GM19193 (cell line): Measurements from ENCODE around the gene NUMBL.

Experiments used
- POLR2A ChIP-seq: IDR thresholded peaks from 4 replicates; pipeline ENCODE4 v1.6.1; 2011; ENCODE audit not compliant: insufficient read depth, insufficient read length; ENCODE audit errors: extremely low read depth

NUMBL gene

GRCh38 chr19:40690050-40690692 lies at the start of gene NUMBL:
NUMBL (minus strand) TSS chr19:40690651; CDS start chr19:40690483, 168 bp downstream.
- TF ChIP-seq POLR2A, result no peak

DNA sequence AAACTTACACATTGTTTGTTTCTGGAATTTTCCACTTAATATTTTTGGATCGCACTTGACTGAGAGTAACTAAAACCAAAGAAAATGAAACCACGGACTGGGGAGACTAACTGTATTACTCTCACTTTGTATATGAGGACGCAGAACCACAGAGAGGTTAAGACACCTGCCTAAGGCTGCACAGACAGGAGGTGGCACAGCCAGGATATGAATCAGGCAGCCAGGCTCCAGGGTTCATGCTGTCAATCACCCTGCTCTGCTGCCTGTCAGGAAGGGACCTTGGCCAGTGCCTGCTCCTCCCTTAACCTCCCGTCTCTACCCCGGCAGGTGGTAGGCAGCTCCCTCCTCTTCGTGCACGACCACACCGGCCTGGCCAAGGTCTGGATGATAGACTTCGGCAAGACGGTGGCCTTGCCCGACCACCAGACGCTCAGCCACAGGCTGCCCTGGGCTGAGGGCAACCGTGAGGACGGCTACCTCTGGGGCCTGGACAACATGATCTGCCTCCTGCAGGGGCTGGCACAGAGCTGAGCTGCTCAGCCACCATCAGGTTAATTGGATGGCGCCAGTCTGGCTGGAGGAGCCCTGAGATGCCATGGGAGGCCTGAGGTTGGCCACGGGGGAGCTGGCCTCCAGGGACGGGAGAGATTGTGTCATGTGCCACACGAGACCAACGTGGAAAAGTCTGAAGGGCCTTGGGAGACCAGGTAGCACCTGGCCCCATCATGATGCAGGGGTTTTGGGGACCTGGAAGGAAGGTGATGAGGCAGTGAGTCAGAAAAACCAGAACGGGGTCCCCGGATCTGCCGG lies 48.8 kb upstream of the NUMBL start:
- TF ChIP-seq POLR2A, result no peak

DNA sequence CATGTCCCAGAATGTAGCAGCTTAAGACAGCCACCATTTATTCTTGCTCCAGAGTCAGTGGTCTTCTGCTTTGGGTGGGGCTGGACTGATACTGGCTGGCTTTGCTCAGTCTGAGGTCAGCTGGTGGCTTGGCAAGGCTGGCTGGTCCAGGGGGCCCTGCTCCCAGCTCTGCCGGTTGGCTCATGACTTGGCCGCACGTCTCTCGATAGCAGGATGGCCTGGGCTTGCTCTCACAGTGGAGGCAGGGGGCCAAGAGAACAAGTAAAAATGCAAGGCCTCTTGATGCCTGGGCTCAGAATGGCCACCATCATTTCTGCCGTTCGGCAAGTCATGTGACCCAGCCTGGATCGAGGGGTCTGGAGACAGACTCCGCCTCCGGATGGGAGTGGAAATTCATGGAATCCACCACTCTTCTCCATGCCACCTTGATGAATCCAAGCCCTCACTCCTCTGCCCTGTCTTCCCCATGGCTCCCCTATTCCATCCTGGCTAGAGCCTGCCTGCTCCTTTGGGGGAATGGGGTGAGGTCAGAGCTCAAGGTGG lies 46.7 kb upstream of the NUMBL start:
- TF ChIP-seq POLR2A, result no peak

GRCh38 chr19:40736661-40737060 lies 46.2 kb upstream of the NUMBL start:
- no peak for TF ChIP-seq POLR2A

DNA sequence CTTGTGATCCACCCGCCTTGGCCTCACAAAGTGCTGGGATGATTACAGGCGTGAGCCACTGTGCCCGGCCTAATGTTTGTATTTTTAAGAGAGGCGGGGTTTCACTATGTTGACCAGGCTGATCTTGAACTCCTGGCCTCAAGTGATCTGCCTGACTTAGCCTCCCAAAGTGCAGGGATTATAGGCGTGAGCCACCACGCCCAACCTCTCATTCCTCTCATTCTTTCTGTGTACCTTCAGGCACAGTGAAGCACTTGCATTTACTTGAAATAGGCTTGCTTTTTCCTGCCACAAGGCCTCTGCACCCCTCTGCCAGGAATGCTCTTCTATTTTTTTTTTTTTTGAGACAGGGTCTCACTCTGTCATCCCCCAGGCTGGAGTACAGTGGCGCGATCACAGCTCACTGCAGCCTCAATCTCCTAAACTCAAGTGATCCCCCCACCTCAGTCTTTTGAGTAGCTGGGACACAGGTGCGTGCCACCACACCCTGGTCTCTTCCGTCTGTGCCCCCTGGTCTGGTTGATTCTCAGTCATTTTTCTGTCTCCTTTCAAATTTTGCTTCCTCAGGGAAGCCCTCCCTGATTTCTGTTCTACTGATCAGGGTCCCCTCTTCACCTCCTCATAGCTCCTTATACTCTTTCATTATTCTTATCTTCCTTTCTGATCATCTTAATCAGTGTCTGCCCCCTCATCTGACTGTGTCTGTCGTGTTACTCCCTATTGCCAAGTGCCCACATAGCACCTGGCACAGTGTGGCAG lies 44.7 kb upstream of the NUMBL start:
- TF ChIP-seq POLR2A, result no peak

- no peak for TF ChIP-seq POLR2A
Observed at GRCh38 chr19:40733149-40733548, 42.7 kb upstream of the NUMBL start.

DNA sequence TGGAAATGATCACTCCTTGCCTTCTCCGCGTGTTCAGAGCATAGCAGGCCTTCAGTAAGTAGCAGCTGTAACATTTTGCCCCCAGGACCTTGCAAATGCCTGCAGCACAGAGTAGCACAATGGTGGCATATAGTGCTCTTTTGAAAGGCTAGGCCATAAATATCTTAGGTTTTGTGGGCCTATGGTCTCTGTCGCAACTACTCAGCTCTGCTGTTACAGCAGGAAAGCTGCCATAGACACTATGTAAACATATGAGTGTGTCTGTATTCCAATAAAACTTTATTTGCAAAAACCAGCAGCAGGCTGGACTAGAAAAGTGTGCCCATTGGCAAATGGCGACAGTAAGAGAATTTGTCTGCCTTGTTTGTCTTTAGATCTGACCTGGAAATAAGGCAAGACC lies 35.8 kb upstream of the NUMBL start:
- TF ChIP-seq POLR2A, result no peak

DNA sequence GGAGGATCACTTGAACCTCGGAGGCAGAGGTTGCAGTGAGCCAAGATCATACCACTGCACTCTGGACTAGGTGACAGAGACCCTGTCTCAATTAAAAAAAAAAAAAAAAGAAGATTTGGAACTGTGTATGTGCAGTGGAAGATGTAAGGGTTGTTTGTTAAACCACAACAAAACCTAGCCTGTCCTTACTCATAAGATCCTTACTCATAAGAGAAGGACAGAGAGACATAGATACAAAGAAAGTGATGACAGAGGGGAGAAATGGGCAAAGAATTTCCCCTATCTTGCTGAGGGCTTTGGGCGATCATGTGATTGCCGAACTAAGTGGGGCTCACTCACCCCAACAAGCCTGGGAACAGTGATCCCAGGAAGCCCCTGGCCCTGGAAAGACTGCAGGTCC lies 34.4 kb upstream of the NUMBL start:
- TF ChIP-seq POLR2A, result no peak

DNA sequence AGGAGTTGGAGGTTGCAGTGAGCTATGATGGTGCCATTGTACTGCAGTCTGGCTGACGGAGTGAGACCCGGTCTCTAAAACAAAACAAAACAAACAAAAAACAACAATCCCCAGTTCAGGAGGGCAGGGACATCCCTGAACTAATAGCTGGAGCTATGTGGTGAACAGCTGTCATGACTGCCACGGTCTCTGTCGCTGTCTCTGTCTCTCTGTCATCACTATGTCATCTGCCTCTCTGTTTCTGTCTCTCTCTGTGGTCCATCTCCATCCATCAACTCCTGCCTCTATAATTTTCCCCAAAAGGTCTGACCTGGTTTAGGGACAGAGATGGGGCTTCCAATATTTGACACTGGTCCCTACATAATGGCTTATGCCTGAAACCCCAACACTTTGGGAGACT lies 33.9 kb upstream of the NUMBL start:
- no peak for TF ChIP-seq POLR2A

- TF ChIP-seq POLR2A, result no peak
Observed at GRCh38 chr19:40723661-40724254, 33.3 kb upstream of the NUMBL start.

- TF ChIP-seq POLR2A, result no peak
Observed at GRCh38 chr19:40721936-40722661, 31.6 kb upstream of the NUMBL start.

DNA sequence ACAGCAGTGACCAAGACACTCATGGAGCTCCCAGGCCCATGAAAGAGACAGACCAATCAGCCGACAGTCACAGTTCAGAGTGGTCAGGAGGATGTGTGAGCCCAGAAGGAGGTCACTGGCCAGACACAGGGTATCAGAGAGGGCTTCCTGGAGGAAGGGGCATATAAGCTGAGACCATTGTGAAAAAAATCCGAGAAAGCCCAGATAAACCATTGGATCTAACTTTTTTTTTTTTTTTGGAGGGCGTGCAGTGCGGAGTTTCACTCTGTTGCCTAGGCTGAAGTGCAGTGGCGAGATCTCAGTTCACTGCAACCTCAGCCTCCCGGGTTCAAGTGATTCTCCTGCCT lies 30.7 kb upstream of the NUMBL start:
- no peak for TF ChIP-seq POLR2A

DNA sequence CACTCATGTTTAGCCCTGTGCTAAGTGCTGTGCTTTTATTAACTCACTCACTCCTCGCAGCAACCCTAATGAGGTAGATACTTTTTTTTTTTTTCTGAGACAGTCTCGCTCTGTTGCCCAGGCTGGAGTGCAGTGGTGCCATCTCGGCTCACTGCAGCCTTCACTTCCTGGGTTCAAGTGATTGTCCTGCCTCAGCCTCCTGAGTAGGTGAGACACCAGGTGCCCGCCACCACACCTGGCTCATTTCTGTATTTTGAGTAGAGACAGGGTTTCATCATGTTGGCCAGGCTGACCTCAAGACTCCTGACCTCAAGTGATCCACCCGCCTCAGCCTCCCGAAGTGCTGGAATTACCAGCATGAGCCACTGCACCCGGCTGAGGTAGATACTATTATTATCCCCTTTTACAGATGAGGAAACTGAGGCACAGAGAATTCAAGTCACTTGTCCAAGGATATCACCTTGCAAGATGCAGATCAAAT lies 29.0 kb upstream of the NUMBL start:
- no peak for TF ChIP-seq POLR2A

GRCh38 chr19:40718774-40719391 lies 28.4 kb upstream of the NUMBL start:
- TF ChIP-seq POLR2A, result peak; percentile 52

DNA sequence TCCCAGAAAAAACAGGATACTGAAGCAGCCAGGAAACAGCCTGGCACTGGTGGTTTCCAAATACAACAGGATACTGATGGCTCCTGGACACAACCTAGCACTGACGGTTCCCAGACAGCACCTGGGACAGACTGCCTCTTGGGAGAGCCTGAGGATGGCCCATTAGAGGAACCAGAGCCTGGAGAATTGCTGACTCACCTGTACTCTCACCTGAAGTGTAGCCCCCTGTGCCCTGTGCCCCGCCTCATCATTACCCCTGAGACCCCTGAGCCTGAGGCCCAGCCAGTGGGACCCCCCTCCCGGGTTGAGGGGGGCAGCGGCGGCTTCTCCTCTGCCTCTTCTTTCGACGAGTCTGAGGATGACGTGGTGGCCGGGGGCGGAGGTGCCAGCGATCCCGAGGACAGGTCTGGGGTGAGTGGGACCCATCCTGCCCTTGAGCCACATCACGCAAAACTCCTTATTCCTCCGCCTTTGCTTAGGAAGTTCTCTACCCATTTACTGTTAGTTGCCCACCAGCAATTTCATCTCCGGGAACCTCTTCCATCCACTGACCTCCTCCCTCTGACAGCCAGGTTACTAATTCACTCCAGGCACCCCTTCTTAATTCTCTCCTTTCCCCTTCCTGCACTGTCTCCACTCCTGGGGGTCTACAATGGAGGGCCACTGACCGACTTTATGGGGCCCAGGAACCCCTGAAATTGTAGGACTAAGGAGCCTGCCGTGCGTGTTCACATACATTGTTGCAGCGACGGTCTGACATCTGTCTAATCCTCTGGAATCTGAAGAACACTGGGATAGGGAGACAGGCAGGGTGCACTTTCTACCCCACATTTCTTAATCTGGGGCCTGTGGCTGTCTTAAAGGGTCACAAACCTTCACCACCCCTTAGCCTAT lies 27.7 kb upstream of the NUMBL start:
- TF ChIP-seq POLR2A, result no peak
